Measurements from ENCODE around the gene TMEM131. TPM values are rescaled to one million over a fixed set of nuclear protein-coding genes. Genes with fewer than 3 reads are reported as not detected.
"Not testable (repeated sequence)": the region's sequence is repeated elsewhere in the genome, so short reads cannot be mapped to it uniquely, and the experiment has no call there.

The TMEM131 gene
- total RNA-seq, 1 donor from 2014 or later = 16.8 TPM

GRCh38 chr2:97931118-97931857, 64.5 kb downstream of the TMEM131 start:
- no peak for DNase-seq (ENCODE audit: low read depth)

GRCh38 chr2:97928591-97928990, 67.2 kb downstream of the TMEM131 start:
- Histone ChIP-seq H3K36me3 (ENCODE audit: control insufficient read depth, insufficient read depth, low read length) (no peaks in the 10 kb centered on the region), H3K4me3 (ENCODE audit: low read depth, low read length) (no peak overlapping the region), H3K27me3 (ENCODE audit: control insufficient read depth, insufficient read depth, low read length) (no peaks in the 10 kb centered on the region)
- DNase-seq (ENCODE audit: low read depth) = no peak
- TF ChIP-seq CTCF (IDR thresholded peaks at IDR 0.05; ENCODE audit: insufficient read depth, low read length, poor library complexity, severe bottlenecking) = no peak

More at GRCh38 chr2:97931118-97931857, 64.5 kb downstream of the TMEM131 start:
- H3K4me3 ChIP-seq (ENCODE audit: low read depth, low read length) = no peak overlapping the region
- no peak for TF ChIP-seq CTCF (IDR thresholded peaks at IDR 0.05; ENCODE audit: insufficient read depth, low read length, poor library complexity, severe bottlenecking)
- H3K36me3 ChIP-seq (ENCODE audit: control insufficient read depth, insufficient read depth, low read length) = no peaks in the 10 kb centered on the region
- no peaks in the 10 kb centered on the region for H3K27me3 ChIP-seq (ENCODE audit: control insufficient read depth, insufficient read depth, low read length)

DNA sequence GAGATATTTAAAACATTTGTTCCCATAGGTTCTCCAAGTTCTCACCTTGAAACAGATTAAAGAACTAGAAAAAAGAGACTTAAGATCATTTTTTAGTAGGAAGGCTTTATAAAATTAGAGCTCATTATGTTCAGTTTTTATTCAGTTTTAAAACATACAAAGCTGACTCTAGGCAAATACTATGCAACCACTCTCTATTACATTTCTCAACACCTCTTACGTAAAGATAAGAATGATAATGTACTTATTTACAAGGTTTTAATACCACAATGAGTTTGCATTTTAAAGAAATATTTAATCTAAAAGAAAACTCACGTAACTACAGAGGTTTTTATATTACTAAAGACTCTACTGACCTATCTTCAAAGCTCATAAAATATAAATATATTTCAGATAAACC, 68.8 kb downstream of the TMEM131 start:
- no peak for DNase-seq (ENCODE audit: low read depth)
- no peak for TF ChIP-seq CTCF (IDR thresholded peaks at IDR 0.05; ENCODE audit: insufficient read depth, low read length, poor library complexity, severe bottlenecking)
- H3K36me3 ChIP-seq (ENCODE audit: control insufficient read depth, insufficient read depth, low read length) = no peaks in the 10 kb centered on the region
- no peak overlapping the region for H3K4me3 ChIP-seq (ENCODE audit: low read depth, low read length)
- H3K27me3 ChIP-seq (ENCODE audit: control insufficient read depth, insufficient read depth, low read length) = no peaks in the 10 kb centered on the region

DNA sequence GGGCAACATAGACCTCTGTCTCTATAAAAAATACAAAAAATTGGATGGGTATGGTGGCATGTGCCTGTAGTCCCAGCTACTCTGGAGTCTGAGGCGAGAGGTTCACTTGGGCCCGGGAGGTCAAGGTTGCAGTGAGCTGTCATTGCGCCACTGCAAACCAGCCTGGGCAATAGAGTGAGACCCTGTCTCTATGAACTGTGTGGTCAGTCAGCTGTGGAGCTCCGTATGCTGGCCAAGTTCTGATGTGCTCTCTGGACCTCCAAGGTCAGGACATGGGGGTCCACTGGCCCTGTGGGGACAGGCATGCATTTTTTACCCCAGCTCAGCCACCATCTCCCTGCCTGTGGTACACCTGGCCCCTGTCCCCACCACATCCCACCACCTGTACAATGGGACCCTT, 71.6 kb downstream of the TMEM131 start:
- H3K4me3 ChIP-seq (ENCODE audit: low read depth, low read length) = no peak overlapping the region
- H3K36me3 ChIP-seq (ENCODE audit: control insufficient read depth, insufficient read depth, low read length) = no peaks in the 10 kb centered on the region
- no peaks in the 10 kb centered on the region for H3K27me3 ChIP-seq (ENCODE audit: control insufficient read depth, insufficient read depth, low read length)
- DNase-seq (ENCODE audit: low read depth) = no peak
- TF ChIP-seq CTCF (IDR thresholded peaks at IDR 0.05; ENCODE audit: insufficient read depth, low read length, poor library complexity, severe bottlenecking) = no peak

DNA sequence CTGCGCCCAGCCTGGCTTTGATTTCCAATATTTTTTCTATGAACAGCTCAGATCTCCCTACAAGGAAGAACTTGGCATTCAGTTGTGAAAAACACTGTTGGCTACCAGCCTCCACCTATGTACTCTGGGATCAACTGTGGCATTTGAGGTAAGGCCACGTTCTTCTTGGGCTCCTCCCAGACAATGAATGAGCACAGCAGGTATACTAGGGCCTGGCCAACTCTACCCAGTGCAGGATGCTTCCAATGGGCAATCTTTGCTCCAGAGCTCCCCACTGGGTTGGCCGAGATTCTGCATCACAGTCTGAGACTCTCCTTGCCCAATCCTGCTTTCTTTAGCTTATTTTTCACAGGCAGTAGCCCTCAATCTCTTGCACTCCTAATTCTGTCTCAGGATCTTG, 75.9 kb downstream of the TMEM131 start:
- Histone ChIP-seq H3K36me3 (ENCODE audit: control insufficient read depth, insufficient read depth, low read length) (no peaks in the 10 kb centered on the region), H3K4me3 (ENCODE audit: low read depth, low read length) (no peak overlapping the region), H3K27me3 (ENCODE audit: control insufficient read depth, insufficient read depth, low read length) (no peaks in the 10 kb centered on the region)
- DNase-seq (ENCODE audit: low read depth) = no peak
- no peak for TF ChIP-seq CTCF (IDR thresholded peaks at IDR 0.05; ENCODE audit: insufficient read depth, low read length, poor library complexity, severe bottlenecking)

DNA sequence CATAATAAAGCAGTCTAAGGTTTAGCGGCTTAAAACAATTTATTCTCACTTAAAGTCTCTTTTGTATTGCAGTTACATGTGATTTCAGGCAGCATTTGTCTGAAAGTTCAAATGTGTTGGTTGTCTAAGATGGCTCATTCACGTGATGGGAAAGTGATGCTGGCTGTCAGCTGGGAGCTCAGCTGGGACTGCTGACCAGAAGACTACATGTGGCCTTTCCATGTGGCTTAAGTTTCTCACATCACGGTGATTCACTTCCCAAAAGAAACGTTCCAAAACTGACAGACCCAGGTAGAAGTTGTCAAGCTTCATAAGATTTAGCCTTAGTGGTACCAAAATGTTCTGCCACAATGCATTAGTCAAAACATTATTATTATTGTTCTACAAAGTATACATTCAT, 76.9 kb downstream of the TMEM131 start:
- no peak for DNase-seq (ENCODE audit: low read depth)
- no peak for TF ChIP-seq CTCF (IDR thresholded peaks at IDR 0.05; ENCODE audit: insufficient read depth, low read length, poor library complexity, severe bottlenecking)
- Histone ChIP-seq H3K36me3 (ENCODE audit: control insufficient read depth, insufficient read depth, low read length) (no peaks in the 10 kb centered on the region), H3K4me3 (ENCODE audit: low read depth, low read length) (no peak overlapping the region), H3K27me3 (ENCODE audit: control insufficient read depth, insufficient read depth, low read length) (no peaks in the 10 kb centered on the region)

GRCh38 chr2:97917668-97918067, 78.1 kb downstream of the TMEM131 start:
- H3K36me3 ChIP-seq (ENCODE audit: control insufficient read depth, insufficient read depth, low read length); H3K4me3 ChIP-seq (ENCODE audit: low read depth, low read length); DNase-seq (ENCODE audit: low read depth); H3K27me3 ChIP-seq (ENCODE audit: control insufficient read depth, insufficient read depth, low read length): not testable (repeated sequence)
